Activated CD4-positive, alpha-beta T cell treated with anti-CD3 and anti-CD28 coated beads, Interleukin-2, amount 10 ng/mL, durations not matched to agents 24 days and 14 days (primary cell): ENCODE data around the gene TRIM62. TPM values are rescaled to one million over a fixed set of nuclear protein-coding genes. Genes with fewer than 3 reads are reported as not detected.
"Not testable (repeated sequence)": the region's sequence is repeated elsewhere in the genome, so short reads cannot be mapped to it uniquely, and the experiment has no call there.

ENCODE experiments used
- DNase-seq: peaks from one replicate; pipeline ENCODE4 v3.0.0; 2022
- H3K27ac Mint-ChIP-seq: one replicate; pipeline ENCODE4 v1.8.0; 2022; ENCODE audit warnings: mild to moderate bottlenecking, mixed read lengths
- H3K27me3 Mint-ChIP-seq: one replicate; pipeline ENCODE4 v1.8.0; 2022; ENCODE audit warnings: mixed read lengths
- H3K36me3 Mint-ChIP-seq: one replicate; pipeline ENCODE4 v1.8.0; 2022; ENCODE audit warnings: low read depth, mild to moderate bottlenecking, mixed read lengths
- H3K4me1 Mint-ChIP-seq: one replicate; pipeline ENCODE4 v1.8.0; 2021; ENCODE audit warnings: mixed read lengths
- H3K4me3 Mint-ChIP-seq: one replicate; pipeline ENCODE4 v1.8.0; 2022; ENCODE audit warnings: mild to moderate bottlenecking, moderate library complexity, mixed read lengths
- H3K9me3 Mint-ChIP-seq: one replicate; pipeline ENCODE4 v1.8.0; 2021; ENCODE audit warnings: mixed read lengths
- intact Hi-C: fragments of 100-400 bp; cut with micrococcal nuclease; formaldehyde crosslinking; loops from one replicate; pipeline ENCODE4 v1.15.1; 2023
- total RNA-seq: library from RNA; stranded (reverse); gene quantifications from 2 replicates; pipeline ENCODE4 v1.2.3, GENCODE V29; 2022

The TRIM62 gene
- total RNA-seq, 1 donor from 2014 or later: 3.1 TPM

GRCh38 chr1:33142483-33143064, 39.3 kb downstream of the TRIM62 start:
- H3K4me1 Mint-ChIP-seq: peaks cover 6% of the 10 kb centered on the region

GRCh38 chr1:33141781-33142180, 40.1 kb downstream of the TRIM62 start:
- DNase-seq: no peak
- peaks cover 5% of the 10 kb centered on the region for H3K36me3 Mint-ChIP-seq
- peaks cover 6% of the 10 kb centered on the region for H3K4me1 Mint-ChIP-seq
- H3K9me3 Mint-ChIP-seq: no peaks in the 10 kb centered on the region
- no peak overlapping the region for H3K4me3 Mint-ChIP-seq
- no peaks in the 10 kb centered on the region for H3K27me3 Mint-ChIP-seq
- H3K27ac Mint-ChIP-seq: no peak overlapping the region
- intact Hi-C loops: no loop called here

More at GRCh38 chr1:33142483-33143064, 39.3 kb downstream of the TRIM62 start:
- peaks cover 5% of the 10 kb centered on the region for H3K36me3 Mint-ChIP-seq
- H3K27me3 Mint-ChIP-seq: no peaks in the 10 kb centered on the region
- no peak for DNase-seq
- H3K27ac Mint-ChIP-seq: no peak overlapping the region
- intact Hi-C loops: no loop called here
- no peaks in the 10 kb centered on the region for H3K9me3 Mint-ChIP-seq
- no peak overlapping the region for H3K4me3 Mint-ChIP-seq

DNA sequence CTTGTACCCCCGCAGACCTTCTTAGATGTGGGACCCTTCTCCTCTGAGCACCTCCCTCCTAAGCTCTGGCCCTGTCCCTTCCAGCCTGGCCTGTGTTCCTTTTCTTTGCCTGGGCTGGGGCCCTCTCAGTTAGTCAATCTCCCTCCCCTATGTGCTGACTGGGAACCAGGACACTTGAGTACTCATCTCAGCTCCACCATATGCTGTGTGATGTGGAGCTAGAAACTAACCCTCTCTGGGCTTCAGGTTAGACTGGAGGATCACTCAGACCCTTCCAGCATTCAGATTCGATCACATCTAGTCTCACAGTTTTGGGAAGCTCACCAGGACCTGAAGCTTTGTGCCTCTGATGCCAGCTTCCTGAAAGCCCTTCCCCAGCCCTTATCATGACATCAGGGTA, 40.6 kb downstream of the TRIM62 start:
- H3K27ac Mint-ChIP-seq: no peak overlapping the region
- H3K27me3 Mint-ChIP-seq: no peaks in the 10 kb centered on the region
- H3K4me1 Mint-ChIP-seq: peaks cover 7% of the 10 kb centered on the region
- H3K9me3 Mint-ChIP-seq: no peaks in the 10 kb centered on the region
- no peak for DNase-seq
- H3K36me3 Mint-ChIP-seq: peaks cover 2% of the 10 kb centered on the region
- no peak overlapping the region for H3K4me3 Mint-ChIP-seq
- intact Hi-C loops: no loop called here

GRCh38 chr1:33140153-33141149, 41.4 kb downstream of the TRIM62 start:
- Mint-ChIP-seq H3K27ac (no peak overlapping the region), H3K4me3 (no peak overlapping the region), H3K4me1 (peaks cover 10% of the 10 kb centered on the region), H3K9me3 (no peaks in the 10 kb centered on the region), H3K27me3 (no peaks in the 10 kb centered on the region), H3K36me3 (peaks cover 2% of the 10 kb centered on the region)
- no peak for DNase-seq
- intact Hi-C loops: no loop called here

GRCh38 chr1:33137800-33138199, 44.0 kb downstream of the TRIM62 start:
- Mint-ChIP-seq H3K9me3 (no peaks in the 10 kb centered on the region), H3K36me3 (no peaks in the 10 kb centered on the region), H3K4me3 (no peak overlapping the region), H3K27ac (no peak overlapping the region), H3K27me3 (no peaks in the 10 kb centered on the region), H3K4me1 (peaks cover 11% of the 10 kb centered on the region)
- intact Hi-C loops: no loop called here
- DNase-seq: peak; percentile 72

GRCh38 chr1:33136041-33136440, 45.8 kb downstream of the TRIM62 start:
- H3K4me3 Mint-ChIP-seq, DNase-seq, H3K27ac Mint-ChIP-seq, intact Hi-C loops, H3K9me3 Mint-ChIP-seq, H3K36me3 Mint-ChIP-seq, H3K27me3 Mint-ChIP-seq: not testable (repeated sequence)
- peaks cover 13% of the 10 kb centered on the region for H3K4me1 Mint-ChIP-seq

- intact Hi-C loops: no loop called here
- Mint-ChIP-seq H3K27me3 (no peaks in the 10 kb centered on the region), H3K9me3 (no peaks in the 10 kb centered on the region), H3K4me3 (no peak overlapping the region), H3K4me1 (peaks cover 29% of the 10 kb centered on the region), H3K36me3 (peaks cover 2% of the 10 kb centered on the region), H3K27ac (no peak overlapping the region)
- DNase-seq: no peak
These were observed 48.3 kb downstream of the TRIM62 start for GRCh38 chr1:33133478-33134105.

DNA sequence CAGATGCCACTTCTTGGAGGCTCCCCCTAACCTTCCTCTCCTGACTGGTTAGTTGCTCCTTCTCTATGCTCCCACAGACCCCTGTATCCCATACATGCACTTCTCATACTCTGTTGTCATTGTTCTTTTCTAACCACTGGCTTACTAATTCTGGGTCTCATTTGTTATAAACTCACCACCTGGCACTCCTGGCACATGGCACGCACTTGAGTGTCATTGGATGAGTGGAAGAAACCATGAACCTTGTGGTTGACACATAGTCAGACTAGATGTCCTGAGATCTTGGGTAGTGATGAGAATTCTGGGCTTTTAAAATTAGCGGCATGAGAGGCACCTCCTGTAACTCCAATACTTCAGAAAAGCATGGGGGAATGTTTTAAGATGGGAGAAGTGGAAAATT, 49.3 kb downstream of the TRIM62 start:
- no peaks in the 10 kb centered on the region for H3K9me3 Mint-ChIP-seq
- no peak overlapping the region for H3K4me3 Mint-ChIP-seq
- H3K27ac Mint-ChIP-seq: no peak overlapping the region
- peaks cover 2% of the 10 kb centered on the region for H3K36me3 Mint-ChIP-seq
- intact Hi-C loops: no loop called here
- H3K27me3 Mint-ChIP-seq: no peaks in the 10 kb centered on the region
- no peak for DNase-seq
- H3K4me1 Mint-ChIP-seq: peaks cover 34% of the 10 kb centered on the region

DNA sequence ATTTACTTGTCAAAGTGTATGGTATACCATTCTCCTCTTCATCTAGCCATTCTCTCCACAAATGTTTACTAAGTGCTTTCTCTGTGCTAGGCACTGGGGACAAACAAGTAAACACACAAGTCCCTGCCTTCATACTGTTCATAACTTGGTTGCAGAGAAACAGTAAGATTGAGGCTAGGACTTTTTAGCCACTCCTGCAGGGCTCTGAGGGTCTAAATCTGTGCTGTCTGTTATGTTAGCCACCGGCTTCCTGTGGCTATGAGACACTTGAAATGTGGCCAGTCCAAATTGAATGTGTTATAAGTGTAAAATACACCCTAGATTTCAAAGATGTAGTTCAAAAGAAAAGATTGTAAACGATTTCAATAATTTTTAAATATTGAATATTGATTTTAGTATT, 50.7 kb downstream of the TRIM62 start:
- no peak for DNase-seq
- Mint-ChIP-seq H3K27me3 (no peaks in the 10 kb centered on the region), H3K4me3 (no peak overlapping the region), H3K9me3 (no peaks in the 10 kb centered on the region), H3K27ac (no peak overlapping the region), H3K4me1 (peaks cover 39% of the 10 kb centered on the region), H3K36me3 (peaks cover 8% of the 10 kb centered on the region)
- intact Hi-C loops: no loop called here

DNA sequence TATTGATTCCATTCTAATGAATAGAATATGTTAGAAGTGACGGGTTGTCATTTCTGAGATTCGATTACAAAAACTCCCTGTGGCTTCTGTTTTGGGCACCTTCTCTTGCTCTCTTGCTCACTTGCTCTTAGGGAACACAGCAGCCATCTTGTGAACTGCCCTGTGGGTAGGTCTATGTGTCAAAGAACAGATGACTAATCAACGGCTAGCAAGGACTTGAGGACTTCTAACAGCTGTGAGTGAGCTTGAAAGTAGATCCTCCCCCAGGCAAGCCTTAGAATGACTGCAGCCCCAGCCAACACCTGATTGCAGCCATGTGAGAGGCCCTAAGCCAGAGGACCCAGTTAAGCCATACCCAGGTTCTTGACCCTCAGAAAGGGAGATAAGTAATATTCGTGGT, 51.5 kb downstream of the TRIM62 start:
- peak overlapping the region; percentile 41 for H3K27ac Mint-ChIP-seq
- H3K36me3 Mint-ChIP-seq: peaks cover 17% of the 10 kb centered on the region
- peaks cover 2% of the 10 kb centered on the region for H3K9me3 Mint-ChIP-seq
- H3K27me3 Mint-ChIP-seq: no peaks in the 10 kb centered on the region
- intact Hi-C loops: no loop called here
- H3K4me3 Mint-ChIP-seq: no peak overlapping the region
- DNase-seq: no peak
- peaks cover 42% of the 10 kb centered on the region for H3K4me1 Mint-ChIP-seq

- Mint-ChIP-seq H3K4me1 (peaks cover 43% of the 10 kb centered on the region), H3K27me3 (no peaks in the 10 kb centered on the region), H3K27ac (peak overlapping the region; percentile 11), H3K4me3 (peak overlapping the region; percentile 6), H3K36me3 (peaks cover 22% of the 10 kb centered on the region), H3K9me3 (peaks cover 4% of the 10 kb centered on the region)
- intact Hi-C loops: no loop called here
- DNase-seq: no peak
These were observed 53.1 kb downstream of the TRIM62 start for GRCh38 chr1:33128781-33129180.

DNA sequence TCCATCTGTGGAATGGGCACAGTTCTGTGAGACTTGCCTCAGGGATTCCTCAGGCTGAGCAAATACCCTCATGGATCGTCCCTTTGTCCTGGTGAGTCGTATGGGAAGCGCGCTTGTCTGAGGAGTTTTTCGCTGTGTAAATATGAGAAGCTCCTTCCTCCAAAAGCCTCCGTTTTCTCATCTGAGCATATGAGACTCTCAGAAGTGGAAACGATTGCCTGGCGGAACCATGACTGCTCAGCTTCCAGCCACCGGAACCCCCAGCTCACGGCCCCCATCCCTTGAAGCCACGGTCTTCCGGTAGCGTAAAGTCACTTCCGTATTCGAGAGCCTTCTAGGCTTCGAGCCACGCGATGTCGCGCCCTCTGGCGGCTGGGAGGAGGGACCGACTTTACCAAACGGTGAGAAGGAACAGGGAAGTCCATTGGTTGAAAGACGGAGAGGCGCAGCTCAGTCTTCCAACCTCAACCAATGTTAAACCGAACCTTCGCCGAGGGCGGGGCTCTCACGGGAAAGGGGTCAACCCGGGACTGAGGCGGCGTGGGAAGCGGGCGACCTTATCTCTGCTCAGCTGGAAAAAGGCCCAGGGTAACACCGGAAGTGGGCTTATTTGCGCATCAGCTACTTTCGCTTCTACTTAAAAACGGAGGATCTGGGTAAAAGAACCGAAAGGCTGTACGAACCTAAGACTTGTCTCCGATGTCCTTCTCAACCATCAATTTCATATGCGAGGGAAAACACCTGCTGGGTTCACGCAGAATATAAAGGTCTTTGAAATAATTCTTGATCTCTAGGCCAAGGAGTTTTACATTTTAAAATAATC, 54.6 kb downstream of the TRIM62 start:
- intact Hi-C loops: loop anchor here (1.0 to 2.0 kb wide), 7 partner anchors 28 to 328 kb away; partner anchors contain the start of genes AK2, AZIN2, S100PBP and YARS1
- peak overlapping the region; percentile 95 for H3K4me3 Mint-ChIP-seq
- peak; percentile 100 for DNase-seq
- H3K4me1 Mint-ChIP-seq: peaks cover 39% of the 10 kb centered on the region
- no peaks in the 10 kb centered on the region for H3K27me3 Mint-ChIP-seq
- H3K27ac Mint-ChIP-seq: peak overlapping the region; percentile 97
- H3K9me3 Mint-ChIP-seq: peaks cover 4% of the 10 kb centered on the region
- H3K36me3 Mint-ChIP-seq: peaks cover 22% of the 10 kb centered on the region

DNA sequence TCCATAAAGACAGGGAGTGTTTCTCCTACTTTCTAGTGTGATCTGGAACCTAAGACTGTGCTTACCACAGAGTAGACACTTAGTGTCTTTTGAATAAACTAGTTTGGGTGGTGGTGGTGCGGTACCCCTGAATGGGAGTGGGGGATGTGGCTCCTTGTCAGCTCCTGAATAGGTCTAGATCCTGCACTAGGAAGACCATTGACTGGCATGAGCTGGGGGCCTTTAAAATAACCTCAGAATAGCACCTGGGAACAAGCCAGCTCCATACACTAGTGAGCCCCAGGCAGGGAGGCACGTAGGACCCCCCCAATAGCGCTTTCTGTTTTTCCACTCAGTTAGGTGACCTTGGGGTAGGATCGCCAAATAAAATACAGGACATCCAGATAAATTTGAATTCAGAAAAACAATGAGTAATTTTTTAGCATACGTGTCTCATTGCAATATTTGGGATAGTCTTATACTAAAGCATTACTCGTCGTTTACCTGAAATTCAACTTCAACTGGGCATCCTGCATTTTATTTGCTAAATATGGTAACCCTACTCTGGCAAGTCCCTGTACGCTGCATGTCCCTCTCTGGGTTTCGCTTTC, 55.3 kb downstream of the TRIM62 start:
- intact Hi-C loops: loop anchor here (2.0 kb wide), 3 partner anchors 46 to 222 kb away; partner anchors contain the start of genes AK2 and AZIN2
- no peak for DNase-seq
- Mint-ChIP-seq H3K9me3 (peaks cover 4% of the 10 kb centered on the region), H3K36me3 (peaks cover 22% of the 10 kb centered on the region), H3K27me3 (no peaks in the 10 kb centered on the region), H3K4me3 (peak overlapping the region; percentile 95), H3K4me1 (peaks cover 39% of the 10 kb centered on the region), H3K27ac (peak overlapping the region; percentile 97)
